Stimulated activated CD4-positive, alpha-beta T cell treated with anti-CD3 and anti-CD28 coated beads, Interleukin-4, amount 100 ng/mL, for 1 hour (primary cell): Measurements from ENCODE around the gene NR1I2.

Experiments
- DNase-seq: peaks from one replicate; pipeline ENCODE4 v3.0.0-alpha.2; 2020

NR1I2 gene

GRCh38 chr3:119826711-119827608 lies 45.1 kb downstream of the NR1I2 start:
- no peak for DNase-seq

- no peak for DNase-seq
Measured at GRCh38 chr3:119829420-119829819, 47.5 kb downstream of the NR1I2 start.

GRCh38 chr3:119831022-119831421 lies 49.1 kb downstream of the NR1I2 start:
- no peak for DNase-seq

- no peak for DNase-seq
Measured at GRCh38 chr3:119831941-119832371, 50.1 kb downstream of the NR1I2 start.

GRCh38 chr3:119834754-119835370 lies 53.0 kb downstream of the NR1I2 start:
- no peak for DNase-seq

GRCh38 chr3:119835556-119835955 lies 53.7 kb downstream of the NR1I2 start:
- DNase-seq: no peak

- no peak for DNase-seq
Measured at GRCh38 chr3:119841808-119842471, 60.0 kb downstream of the NR1I2 start.

- no peak for DNase-seq
Measured at GRCh38 chr3:119849126-119849525, 67.2 kb downstream of the NR1I2 start.

GRCh38 chr3:119856695-119857094 lies 74.8 kb downstream of the NR1I2 start:
- no peak for DNase-seq

- no peak for DNase-seq
Measured at GRCh38 chr3:119858957-119859356, 77.1 kb downstream of the NR1I2 start.

GRCh38 chr3:119859728-119860127 lies 77.8 kb downstream of the NR1I2 start:
- DNase-seq: no peak

- DNase-seq: no peak
Measured at GRCh38 chr3:119861681-119862080, 79.8 kb downstream of the NR1I2 start.

- DNase-seq: no peak
Measured at GRCh38 chr3:119862616-119863015, 80.7 kb downstream of the NR1I2 start.

GRCh38 chr3:119864476-119864875 lies 82.6 kb downstream of the NR1I2 start:
- no peak for DNase-seq
